ENCODE results near the gene L1TD1.
"Not testable (repeated sequence)": the region's sequence is repeated elsewhere in the genome, so short reads cannot be mapped to it uniquely, and the experiment has no call there.

The L1TD1 gene

GRCh38 chr1:62222321-62222720, 27.7 kb downstream of the L1TD1 start:
- Mint-ChIP-seq H3K4me1 (no peaks in the 10 kb centered on the region), H3K27ac (no peak overlapping the region), H3K4me3 (no peak overlapping the region), H3K27me3 (no peaks in the 10 kb centered on the region), H3K9me3 (no peaks in the 10 kb centered on the region)
- ATAC-seq = no peak
- DNase-seq = no peak

DNA sequence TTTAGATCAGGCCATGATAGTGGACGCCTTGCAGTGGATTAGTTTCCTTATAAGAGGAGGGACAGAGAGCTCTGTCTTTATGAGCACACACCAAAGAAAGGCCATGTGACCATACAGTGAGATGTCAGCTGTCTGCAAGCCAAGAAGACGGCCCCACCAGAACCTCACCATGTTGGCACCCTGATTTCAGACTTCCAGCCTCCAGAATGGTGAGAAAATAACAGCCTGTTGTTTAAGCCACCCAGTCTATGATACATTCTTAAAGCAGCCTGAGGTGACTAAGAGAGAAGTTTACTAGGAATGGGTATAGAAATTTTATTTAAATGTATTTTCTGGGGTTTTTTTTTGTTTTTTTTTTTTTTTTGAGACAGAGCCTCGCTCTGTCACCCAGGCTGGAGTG, 29.5 kb downstream of the L1TD1 start:
- H3K27ac Mint-ChIP-seq = no peak overlapping the region
- H3K4me3 Mint-ChIP-seq = no peak overlapping the region
- H3K9me3 Mint-ChIP-seq = no peaks in the 10 kb centered on the region
- no peaks in the 10 kb centered on the region for H3K27me3 Mint-ChIP-seq
- ATAC-seq (no peak), DNase-seq (no peak)
- no peaks in the 10 kb centered on the region for H3K4me1 Mint-ChIP-seq

DNA sequence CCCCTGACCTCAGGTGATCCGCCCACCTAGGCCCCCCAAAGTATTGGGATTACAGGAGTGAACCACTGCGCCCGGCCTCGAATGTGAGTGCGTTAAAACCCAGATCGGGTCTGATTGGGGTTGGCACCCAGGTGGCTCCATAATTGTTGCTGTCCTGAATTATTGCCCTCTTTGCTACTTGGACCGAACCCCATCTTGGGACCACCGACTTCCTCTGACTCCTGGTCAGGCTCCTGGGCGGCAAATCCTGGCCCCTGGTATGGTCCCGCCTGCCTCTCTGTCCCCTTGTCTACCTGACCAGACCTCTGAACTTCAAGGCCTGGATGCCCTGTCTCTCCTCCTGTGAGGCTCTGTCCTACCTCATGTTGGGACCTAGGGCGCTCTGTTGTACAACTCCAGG, 32.8 kb downstream of the L1TD1 start:
- H3K9me3 Mint-ChIP-seq = no peaks in the 10 kb centered on the region
- H3K4me1 Mint-ChIP-seq = no peaks in the 10 kb centered on the region
- H3K27ac Mint-ChIP-seq = no peak overlapping the region
- no peak for DNase-seq
- no peak for ATAC-seq
- no peak overlapping the region for H3K4me3 Mint-ChIP-seq
- H3K27me3 Mint-ChIP-seq = peaks cover 8% of the 10 kb centered on the region

GRCh38 chr1:62228136-62228882, 33.7 kb downstream of the L1TD1 start:
- H3K27ac Mint-ChIP-seq = no peak overlapping the region
- no peak for ATAC-seq
- no peak for DNase-seq

GRCh38 chr1:62228883-62229187, 34.2 kb downstream of the L1TD1 start:
- DNase-seq (no peak), ATAC-seq (no peak)
- Mint-ChIP-seq H3K27ac (no peak overlapping the region), H3K4me3 (no peak overlapping the region), H3K4me1 (no peaks in the 10 kb centered on the region), H3K9me3 (no peaks in the 10 kb centered on the region), H3K27me3 (peaks cover 8% of the 10 kb centered on the region)

More at GRCh38 chr1:62228136-62228882, 33.7 kb downstream of the L1TD1 start:
- H3K27me3 Mint-ChIP-seq = peaks cover 8% of the 10 kb centered on the region
- H3K9me3 Mint-ChIP-seq = no peaks in the 10 kb centered on the region
- no peaks in the 10 kb centered on the region for H3K4me1 Mint-ChIP-seq
- H3K4me3 Mint-ChIP-seq = no peak overlapping the region

DNA sequence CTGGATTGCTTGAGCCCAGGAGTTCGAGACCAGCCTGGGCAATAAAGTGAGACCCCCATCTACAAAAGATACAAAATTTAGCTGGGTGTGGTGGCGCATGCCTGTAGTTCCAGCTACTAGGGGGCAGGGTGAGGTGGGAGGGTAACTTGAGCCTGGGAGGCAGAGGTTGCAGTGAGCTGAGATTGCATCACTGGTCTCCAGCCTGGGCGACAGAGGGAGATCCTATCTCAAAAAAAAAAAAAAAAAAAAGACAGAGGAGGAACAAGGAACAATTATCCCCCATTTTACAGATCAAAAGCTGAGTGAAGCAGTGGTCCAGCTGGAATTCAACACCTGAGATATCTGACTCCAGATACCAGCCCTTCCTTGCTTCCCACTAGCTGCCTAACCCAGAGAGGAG, 34.8 kb downstream of the L1TD1 start:
- H3K4me3 Mint-ChIP-seq = no peak overlapping the region
- peaks cover 8% of the 10 kb centered on the region for H3K27me3 Mint-ChIP-seq
- H3K4me1 Mint-ChIP-seq = no peaks in the 10 kb centered on the region
- no peak overlapping the region for H3K27ac Mint-ChIP-seq
- DNase-seq = no peak
- no peaks in the 10 kb centered on the region for H3K9me3 Mint-ChIP-seq
- ATAC-seq = no peak

GRCh38 chr1:62229932-62230331, 35.3 kb downstream of the L1TD1 start:
- H3K9me3 Mint-ChIP-seq = no peaks in the 10 kb centered on the region
- H3K27ac Mint-ChIP-seq = peak overlapping the region in 1 of 2 donors; percentile 84

GRCh38 chr1:62230718-62231117, 36.1 kb downstream of the L1TD1 start:
- H3K9me3 Mint-ChIP-seq = no peaks in the 10 kb centered on the region
- peaks cover 8% of the 10 kb centered on the region for H3K27me3 Mint-ChIP-seq
- ATAC-seq (no peak), DNase-seq (no peak)
- H3K27ac Mint-ChIP-seq = no peak overlapping the region
- no peak overlapping the region for H3K4me3 Mint-ChIP-seq
- no peaks in the 10 kb centered on the region for H3K4me1 Mint-ChIP-seq

More at GRCh38 chr1:62229932-62230331, 35.3 kb downstream of the L1TD1 start:
- Mint-ChIP-seq H3K4me1 (no peaks in the 10 kb centered on the region), H3K4me3 (no peak overlapping the region), H3K27me3 (peaks cover 8% of the 10 kb centered on the region)
- ATAC-seq = no peak
- DNase-seq = no peak

DNA sequence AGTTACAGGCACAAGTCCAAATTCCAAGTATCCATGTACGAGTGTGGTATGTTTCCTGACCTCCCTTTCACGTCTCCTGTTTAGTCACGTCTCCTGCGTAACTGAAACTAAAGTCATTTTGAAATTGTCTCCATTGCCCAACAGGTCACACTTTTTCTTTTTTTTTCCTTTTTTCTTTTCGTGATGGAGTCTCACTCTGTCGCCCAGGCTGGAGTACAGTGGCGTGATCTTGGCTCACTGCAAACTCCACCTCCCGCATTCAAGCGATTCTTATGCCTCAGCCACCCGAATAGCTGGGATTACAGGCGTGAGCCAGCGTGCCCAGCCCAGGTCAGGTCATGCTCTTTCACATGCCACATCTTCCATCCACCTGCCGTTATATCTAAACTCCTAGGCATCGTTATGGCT, 38.2 kb downstream of the L1TD1 start:
- no peak for DNase-seq
- H3K4me1 Mint-ChIP-seq = no peaks in the 10 kb centered on the region
- peaks cover 8% of the 10 kb centered on the region for H3K27me3 Mint-ChIP-seq
- ATAC-seq = no peak
- H3K9me3 Mint-ChIP-seq = no peaks in the 10 kb centered on the region
- H3K27ac Mint-ChIP-seq = no peak overlapping the region
- no peak overlapping the region for H3K4me3 Mint-ChIP-seq

DNA sequence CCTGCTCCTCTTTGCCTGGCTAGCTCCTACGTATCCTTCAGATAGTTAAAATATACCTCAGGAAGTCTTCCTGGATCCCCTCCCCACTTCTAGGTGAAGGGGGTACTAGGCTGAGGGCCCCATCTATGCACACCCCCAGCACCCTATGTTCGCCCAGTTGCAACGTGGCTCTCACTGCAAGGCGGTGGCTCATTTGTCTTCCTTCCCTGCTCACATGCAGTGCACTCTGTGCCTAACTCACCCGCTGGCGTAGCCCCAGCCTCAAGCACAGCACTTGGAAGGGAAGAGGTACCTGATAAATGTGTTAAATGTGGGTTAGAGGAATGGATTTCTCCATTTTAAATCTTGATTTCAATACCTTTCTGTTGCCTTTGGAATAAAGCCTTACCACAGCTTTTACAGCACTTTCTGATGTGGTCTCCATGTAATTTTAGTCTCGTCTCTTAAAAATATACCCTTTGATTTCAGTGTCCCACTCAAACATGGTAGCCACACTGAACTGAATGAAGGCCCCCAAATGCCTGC, 39.3 kb downstream of the L1TD1 start:
- DNase-seq (no peak), ATAC-seq (no peak)
- H3K4me3 Mint-ChIP-seq = no peak overlapping the region
- H3K9me3 Mint-ChIP-seq = no peaks in the 10 kb centered on the region
- no peaks in the 10 kb centered on the region for H3K4me1 Mint-ChIP-seq
- H3K27ac Mint-ChIP-seq = no peak overlapping the region
- peaks cover 8% of the 10 kb centered on the region for H3K27me3 Mint-ChIP-seq

GRCh38 chr1:62234688-62235087, 40.0 kb downstream of the L1TD1 start:
- H3K4me1 Mint-ChIP-seq = no peaks in the 10 kb centered on the region
- H3K27me3 Mint-ChIP-seq = peaks cover 8% of the 10 kb centered on the region
- DNase-seq = no peak
- H3K4me3 Mint-ChIP-seq = no peak overlapping the region
- no peaks in the 10 kb centered on the region for H3K9me3 Mint-ChIP-seq
- no peak overlapping the region for H3K27ac Mint-ChIP-seq
- no peak for ATAC-seq

DNA sequence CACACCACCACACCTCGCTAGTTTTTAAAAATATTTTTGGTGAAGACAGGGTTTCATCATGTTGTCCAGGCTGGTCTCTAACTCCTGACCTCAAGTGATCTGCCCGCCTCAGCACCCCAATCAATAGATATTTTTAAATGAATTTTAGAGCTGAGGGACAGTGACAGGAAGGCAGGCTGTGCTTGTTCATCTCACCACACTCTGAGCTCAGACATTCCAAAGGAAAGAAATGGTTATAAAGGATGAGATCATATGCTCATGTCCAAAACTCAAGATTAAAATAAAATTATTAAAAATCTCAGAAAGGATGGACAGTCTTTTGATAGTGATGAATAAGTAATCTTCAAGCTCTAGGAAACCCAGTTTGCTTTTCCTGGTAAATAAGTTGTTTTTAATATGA, 40.9 kb downstream of the L1TD1 start:
- no peaks in the 10 kb centered on the region for H3K4me1 Mint-ChIP-seq
- DNase-seq = no peak
- no peak for ATAC-seq
- peaks cover 4% of the 10 kb centered on the region for H3K27me3 Mint-ChIP-seq
- H3K9me3 Mint-ChIP-seq = no peaks in the 10 kb centered on the region
- peak overlapping the region in 1 of 2 donors; percentile 47 for H3K27ac Mint-ChIP-seq
- no peak overlapping the region for H3K4me3 Mint-ChIP-seq

DNA sequence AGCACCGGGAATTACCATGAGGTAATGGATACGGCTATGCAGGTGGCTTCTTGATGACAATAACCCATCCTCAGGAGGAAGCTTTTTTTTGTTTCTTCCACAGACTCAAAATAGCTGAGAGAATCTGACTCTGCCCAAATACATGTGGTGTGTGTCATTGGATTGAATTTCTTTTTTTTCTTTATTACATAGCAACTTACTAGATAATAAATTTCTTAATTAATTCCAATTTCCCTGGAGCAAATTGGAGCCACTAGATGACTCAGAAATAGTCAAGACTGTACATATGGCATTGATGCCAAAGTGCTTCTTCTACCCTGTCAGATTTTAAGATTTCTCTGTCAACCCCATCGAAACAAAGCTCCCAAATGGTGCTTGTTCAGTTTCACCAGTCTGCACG, 42.7 kb downstream of the L1TD1 start:
- Mint-ChIP-seq H3K27me3 (no peaks in the 10 kb centered on the region), H3K4me1 (no peaks in the 10 kb centered on the region), H3K27ac (no peak overlapping the region), H3K9me3 (no peaks in the 10 kb centered on the region), H3K4me3 (no peak overlapping the region)
- ATAC-seq (no peak), DNase-seq (no peak)

DNA sequence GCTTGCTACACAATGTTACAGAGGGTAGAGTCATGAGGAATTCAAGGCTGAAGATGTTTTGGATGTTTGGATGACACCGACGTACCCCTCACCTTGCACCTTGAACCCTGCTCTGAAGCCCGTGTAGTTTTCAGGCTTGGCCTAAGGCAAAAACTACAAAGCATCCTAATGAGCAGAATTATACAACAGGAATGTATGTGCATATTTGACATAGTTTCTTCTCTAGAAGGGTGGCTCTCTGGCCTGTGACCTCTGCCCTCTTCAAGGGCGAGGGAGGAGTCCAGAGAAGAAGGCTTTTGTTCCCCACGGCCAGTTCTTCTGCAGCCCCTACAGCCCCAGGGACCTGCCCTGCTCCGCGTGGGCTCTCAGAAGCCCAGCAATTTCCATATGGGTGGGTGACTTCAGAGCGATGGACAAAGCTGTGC, 43.3 kb downstream of the L1TD1 start:
- Mint-ChIP-seq H3K9me3 (no peaks in the 10 kb centered on the region), H3K4me1 (no peaks in the 10 kb centered on the region)
- no peak for ATAC-seq

DNA sequence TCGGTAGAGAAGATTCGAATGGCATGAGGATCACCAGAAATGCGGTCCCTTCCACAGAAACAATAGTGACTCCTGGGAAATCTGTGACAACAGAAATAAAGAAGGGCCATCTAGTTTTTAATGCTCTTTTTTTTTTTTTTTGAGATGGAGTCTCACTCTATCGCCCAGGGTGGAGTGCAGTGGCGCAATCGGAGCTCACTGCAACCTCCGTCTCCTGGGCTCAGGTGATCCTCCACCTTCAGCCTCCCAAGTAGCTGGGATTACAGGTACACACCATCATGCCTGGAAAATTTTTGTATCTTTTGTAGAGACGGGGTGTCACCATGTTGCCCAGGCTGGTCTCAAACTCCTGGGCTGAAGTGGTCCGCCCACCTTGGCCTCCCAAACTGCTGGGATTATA, 43.9 kb downstream of the L1TD1 start:
- H3K9me3 Mint-ChIP-seq = peaks cover 0 to under 1% of the 10 kb centered on the region in 2 donors
- no peaks in the 10 kb centered on the region for H3K4me1 Mint-ChIP-seq
- ATAC-seq = no peak
- DNase-seq = no peak
- H3K27me3 Mint-ChIP-seq = no peaks in the 10 kb centered on the region
- H3K27ac Mint-ChIP-seq = no peak overlapping the region
- H3K4me3 Mint-ChIP-seq = no peak overlapping the region

More for the DNA sequence above, 43.3 kb downstream of the L1TD1 start:
- no peaks in the 10 kb centered on the region for H3K27me3 Mint-ChIP-seq
- no peak overlapping the region for H3K4me3 Mint-ChIP-seq
- no peak overlapping the region for H3K27ac Mint-ChIP-seq
- no peak for DNase-seq

GRCh38 chr1:62239652-62240403, 45.2 kb downstream of the L1TD1 start:
- peaks cover 4 to 14% of the 10 kb centered on the region in 2 donors for H3K9me3 Mint-ChIP-seq
- H3K4me1 Mint-ChIP-seq, H3K27ac Mint-ChIP-seq, ATAC-seq, H3K27me3 Mint-ChIP-seq, H3K4me3 Mint-ChIP-seq, DNase-seq: not testable (repeated sequence)
